GM15510 (cell line): ENCODE measurements around the gene GLA.

Experiments used
- POLR2A ChIP-seq: IDR thresholded peaks from 3 replicates; pipeline ENCODE4 v1.6.1; 2011; ENCODE audit warnings: borderline replicate concordance; ENCODE audit not compliant: insufficient read length; ENCODE audit errors: extremely low read depth

GLA gene

DNA sequence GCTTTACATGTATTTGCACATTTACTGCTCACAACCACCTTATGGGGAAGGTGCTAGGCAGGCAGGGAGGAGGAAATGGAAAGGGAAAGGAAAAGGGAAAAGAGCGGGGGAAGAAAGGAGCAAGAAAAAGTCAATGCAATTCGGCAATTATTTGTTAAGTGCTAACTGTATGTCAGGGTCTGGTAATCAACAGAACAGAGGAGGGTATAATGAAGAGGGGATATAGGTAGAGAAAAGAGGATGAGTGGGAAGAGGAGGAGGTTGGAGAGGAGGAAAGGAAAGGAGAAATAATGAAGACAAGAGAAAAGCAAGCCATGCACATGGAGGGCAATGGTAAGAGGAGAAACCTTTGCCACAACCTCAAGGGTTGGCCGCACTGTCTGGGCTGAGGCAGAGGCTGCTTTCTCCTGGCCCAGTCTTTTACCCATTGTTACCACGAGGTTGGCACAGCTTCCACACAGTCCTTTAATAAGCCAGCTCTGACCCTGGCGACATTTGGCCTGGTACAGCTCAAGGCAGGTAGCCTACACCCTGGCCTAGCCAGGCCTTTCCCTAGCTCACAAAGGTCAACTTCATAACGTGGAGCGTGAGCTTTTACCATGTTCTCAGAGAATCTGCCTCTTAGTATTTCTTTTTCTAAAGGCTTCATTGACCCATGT, 22.6 kb downstream of the GLA start:
- no peak for TF ChIP-seq POLR2A

DNA sequence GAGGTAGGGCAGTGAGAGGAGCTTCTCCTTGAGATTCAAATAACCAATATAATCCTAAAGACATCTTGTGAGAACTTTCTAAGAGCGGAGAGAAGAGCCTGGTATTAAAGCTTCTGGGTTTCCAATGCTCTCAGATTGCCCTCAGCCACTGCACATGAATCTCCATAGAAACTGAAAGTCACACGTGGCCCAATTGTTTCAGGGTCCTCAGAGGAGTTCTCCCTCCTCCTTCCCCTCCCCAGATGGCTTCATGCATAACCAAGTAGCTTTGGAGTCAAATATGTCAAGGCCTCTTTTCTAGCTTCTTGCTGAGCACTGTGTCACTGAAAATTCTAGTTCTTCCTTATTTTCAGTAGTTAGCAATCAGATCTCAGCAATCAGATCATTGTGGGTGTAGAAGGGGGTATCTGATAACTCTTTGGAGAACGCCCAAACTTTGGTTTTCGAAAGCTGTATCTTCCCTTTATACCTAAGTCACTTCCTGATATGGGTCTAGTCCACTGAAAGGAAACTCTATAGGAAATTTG, 24.0 kb downstream of the GLA start:
- TF ChIP-seq POLR2A, result no peak

DNA sequence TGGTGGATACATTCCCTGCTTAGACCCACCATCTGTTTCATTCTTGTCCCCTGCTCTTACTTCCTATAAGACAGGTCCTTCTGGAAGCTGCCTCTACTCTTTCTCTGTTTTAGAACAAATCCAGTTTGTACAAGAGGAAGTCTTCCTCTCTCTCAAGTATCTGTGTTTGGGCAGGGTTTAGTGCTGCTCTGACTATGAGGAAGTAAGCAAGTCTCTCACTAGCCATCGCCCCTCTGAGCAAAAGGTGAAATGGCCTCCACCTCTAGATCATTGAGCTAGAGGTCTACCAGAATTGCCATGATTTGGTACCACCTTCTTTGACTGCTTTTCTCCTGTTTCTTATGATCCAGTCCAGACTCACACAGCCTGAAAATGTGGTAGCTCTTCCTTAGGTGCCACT, 30.2 kb downstream of the GLA start:
- TF ChIP-seq POLR2A, result no peak

DNA sequence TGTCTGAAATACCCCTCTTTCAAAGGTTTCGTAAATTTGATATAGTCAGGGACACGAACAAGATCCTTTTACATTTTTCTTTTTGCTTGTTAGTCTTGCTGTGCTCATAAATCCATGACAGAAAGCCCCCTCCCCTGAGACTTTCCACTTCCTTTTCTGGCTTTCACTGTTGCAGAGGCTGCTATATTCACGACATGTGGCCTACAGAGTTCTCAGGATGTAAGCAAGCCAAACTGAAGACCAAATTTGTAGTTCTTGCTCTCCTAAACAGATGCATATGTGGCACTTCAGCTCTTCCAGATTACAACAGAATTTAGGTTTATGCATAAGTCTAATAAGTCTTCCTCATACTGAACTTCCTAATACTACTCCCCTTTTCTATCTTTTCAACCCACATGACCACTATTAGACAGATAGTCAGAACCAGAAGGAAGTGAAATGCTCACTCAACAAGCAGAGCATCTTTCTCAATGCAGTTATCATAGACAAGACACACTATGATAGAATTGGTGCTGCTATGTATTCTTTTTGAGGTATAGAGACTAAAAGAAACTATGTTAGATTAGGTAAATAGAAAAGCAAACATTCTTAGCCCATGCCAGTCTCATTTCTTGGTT, 36.7 kb downstream of the GLA start:
- no peak for TF ChIP-seq POLR2A

DNA sequence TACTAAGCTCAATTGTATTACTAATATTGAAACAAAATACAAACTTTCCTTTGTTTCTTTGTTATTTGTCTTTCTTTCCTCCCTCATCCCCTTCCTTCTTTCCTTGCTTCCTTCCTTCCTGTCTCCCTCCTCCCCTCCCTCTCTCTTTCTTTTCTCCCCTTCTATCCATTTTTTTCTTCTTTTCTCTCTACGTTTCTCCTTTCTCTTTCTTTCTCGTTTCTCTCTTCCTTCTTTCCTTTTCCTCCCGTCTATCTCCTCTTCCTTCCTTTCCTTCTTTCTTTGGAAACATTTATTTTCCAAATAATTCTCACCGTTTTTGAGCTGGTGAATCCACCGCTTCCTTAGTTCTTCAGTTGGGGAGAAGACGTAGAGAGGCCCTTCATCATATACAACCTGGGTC, 38.0 kb downstream of the GLA start:
- no peak for TF ChIP-seq POLR2A

DNA sequence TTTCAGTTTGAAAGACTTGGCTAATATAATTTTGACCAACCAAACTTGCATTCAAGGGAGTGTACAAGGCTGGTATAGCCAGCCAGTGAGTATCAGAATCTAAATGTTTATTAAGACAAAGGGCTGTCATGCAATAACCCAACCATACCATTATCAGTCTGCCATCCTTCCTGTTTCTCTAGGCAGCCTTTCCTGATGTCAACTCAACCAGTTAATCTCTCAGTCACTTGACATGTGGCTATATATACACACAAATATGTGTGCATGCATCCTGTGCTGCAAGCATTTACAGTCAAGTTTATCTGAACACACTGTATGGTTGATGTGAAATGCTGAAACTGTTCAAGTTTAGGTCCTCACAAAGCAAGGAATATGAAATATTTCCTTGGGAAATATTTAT, 38.9 kb downstream of the GLA start:
- TF ChIP-seq POLR2A, result no peak

DNA sequence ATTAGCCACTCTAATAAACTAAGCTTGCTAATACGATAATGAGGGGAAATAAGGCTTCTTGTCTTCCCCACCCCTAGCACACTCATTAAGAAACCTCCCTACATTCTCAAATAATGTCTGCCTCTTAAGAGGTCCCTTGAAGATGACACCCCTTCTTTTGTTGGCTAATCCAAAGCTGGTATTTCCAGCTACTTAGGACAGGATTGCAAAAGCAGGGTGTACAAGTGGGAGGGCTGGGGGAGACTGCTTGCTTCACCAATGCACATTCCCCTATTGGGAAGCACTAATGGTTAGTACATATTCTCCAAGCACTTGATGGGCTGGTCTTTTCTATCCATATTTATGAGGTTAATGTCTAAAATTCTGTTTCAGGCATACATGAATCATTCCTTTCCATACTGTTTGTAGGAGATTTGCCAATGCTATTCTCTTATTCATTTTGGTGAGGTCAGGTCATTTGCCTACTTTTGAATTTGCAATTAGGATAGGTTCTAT, 42.4 kb downstream of the GLA start:
- TF ChIP-seq POLR2A, result no peak

DNA sequence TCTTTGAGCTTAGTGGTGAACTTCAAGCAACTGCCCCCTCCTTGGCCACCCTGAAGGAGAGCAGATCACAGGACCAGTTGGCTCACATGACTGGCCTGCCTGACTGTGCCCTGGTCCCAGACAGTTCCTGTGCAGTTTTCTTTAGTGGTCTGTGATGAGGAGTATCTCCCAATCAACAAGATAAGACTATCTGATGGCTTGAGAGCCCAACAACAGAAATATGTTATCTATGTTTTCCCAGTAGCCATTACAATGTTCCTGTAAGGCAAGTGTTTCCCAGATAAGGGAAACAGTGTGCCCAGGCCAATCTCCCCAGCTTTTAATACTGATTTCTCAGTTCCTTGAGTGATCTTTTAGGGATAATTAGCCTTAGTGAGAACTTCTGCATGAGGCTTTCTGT, 45.0 kb downstream of the GLA start:
- TF ChIP-seq POLR2A, result no peak

DNA sequence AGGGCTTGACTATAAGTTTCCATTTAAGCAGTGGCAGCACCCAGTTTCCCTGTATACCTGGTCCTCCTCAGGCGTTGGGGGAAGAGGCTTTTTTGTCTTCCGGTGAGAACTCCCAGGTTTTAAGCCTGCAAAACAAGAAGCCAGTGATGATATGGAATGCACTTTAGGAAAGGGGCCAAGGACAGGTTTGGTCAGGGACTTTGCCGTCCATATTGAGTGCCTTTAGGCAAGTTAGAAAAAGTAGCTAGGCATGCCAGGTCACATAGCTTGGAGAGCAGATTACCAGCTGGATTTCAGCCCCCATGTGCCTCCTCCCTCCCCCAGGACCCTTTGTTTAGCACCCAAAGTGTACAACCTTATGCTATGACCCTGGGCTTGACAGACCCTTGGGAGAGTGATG, 45.6 kb downstream of the GLA start:
- no peak for TF ChIP-seq POLR2A

DNA sequence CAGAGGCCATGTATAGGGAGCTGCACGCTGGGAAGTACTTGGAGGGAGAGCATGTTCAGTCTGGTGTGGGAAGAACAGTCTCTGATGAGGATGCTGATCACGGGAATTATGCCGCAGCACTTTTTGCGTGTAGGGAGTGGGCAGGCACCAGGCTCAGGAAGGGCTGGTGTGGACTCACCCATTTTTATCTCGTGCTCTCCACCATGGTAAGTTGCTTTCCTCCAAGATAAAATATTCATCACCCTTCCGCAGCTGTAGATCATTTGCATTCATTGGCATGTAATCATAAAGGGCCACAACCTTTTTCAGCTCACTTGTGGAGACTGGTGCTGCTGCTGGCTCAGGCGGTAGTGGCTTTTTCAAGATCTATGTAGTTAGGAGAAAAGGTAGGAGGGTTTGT, 47.3 kb downstream of the GLA start:
- no peak for TF ChIP-seq POLR2A

DNA sequence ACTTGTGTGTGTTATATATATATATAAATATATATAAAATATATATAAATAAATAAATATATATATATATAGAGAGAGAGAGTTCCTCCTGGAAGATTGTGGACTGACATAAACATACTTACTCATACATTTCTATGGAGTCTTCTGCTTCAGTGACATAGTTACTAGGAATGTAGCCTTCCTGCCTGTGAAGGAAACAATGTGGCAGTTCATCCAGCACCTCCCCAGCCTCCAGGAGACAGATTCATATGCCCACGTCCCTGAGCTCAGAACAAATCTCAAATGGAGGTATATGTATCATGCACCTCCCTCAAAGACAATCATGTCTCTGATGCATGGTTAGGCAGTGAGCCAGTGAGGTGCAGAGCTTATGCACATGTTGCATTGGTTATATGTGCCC, 47.8 kb downstream of the GLA start:
- TF ChIP-seq POLR2A, result no peak

DNA sequence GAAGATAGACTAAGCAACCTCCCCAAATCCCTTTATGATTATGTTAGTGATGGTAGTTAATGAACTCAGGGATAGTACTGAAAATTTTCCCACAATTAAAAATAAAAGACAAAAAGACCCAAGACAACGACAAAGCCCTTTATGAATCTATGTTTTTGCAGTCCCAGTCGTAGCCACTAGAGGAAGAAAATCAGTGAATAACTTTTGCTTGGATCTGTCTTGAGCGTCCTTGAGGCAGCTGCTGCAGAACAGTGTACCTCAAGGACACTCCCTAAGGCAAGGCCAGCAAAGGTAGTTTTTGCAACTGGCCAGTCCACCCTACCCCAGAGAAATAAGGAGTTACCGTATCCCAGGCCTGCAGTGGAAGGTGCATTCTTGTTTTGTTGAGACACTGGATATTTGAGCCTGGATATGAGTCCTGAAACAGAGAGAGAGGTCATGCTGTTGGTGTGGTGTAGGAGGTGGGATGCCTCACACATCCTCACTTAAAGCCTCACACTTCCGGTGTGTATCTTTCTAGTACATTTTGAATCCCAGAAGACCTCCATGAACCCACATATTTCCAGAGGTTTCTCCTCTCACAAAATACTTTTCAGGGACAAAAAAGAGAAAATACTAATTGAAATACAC, 50.4 kb downstream of the GLA start:
- no peak for TF ChIP-seq POLR2A

DNA sequence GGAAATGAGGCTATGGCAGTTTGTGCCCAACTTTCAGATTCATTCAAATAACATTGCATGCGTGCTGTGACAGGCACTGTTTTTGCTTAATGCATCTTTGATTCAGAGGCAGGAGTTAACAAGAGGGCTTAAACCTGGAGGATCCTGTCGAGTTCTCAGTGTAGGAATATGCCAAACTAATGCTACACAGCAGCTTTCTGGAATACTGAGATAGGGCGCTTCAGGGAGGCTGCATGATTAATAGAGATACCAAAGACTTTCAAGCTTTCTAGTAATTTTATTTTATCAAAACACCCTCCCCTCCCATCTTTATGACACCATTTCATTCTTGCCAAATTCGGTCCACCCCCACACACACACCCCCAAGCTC, 58.5 kb downstream of the GLA start:
- TF ChIP-seq POLR2A, result no peak

DNA sequence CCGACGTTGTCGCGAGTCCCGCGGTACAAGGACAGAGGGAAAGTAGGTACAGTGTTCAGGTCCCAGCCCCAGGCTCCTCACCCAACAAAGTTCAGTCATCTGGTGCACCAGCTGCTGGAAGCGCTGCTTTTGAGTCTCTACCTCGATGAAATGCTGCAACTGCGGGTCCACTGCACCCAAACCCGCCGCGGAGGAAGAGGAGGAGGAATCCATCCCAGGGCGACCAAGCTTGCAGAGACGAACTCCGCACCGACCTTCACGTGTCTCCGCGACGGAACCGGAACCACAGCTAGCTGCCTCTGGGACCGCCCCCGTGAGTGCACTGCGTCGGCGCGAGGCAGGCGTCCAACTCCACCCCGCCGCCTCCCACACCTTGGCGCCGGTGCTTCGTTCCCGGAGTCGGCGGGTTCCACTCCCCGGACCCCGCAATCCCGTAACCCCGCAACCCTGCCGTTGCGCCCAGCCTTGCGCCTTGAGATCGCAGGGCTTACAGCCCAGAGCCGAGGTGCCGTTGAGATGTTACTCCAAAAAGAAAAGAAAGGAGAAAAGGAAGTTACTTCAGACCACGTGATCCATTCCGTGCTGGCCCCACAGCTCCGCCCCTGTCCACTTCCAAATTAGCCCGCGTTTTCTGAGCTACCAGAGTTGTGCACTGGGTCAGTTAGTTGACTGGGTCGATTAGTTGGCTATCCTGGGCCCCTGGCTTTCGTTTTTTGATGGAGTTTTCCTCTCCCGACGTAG, 59.1 kb downstream of the GLA start, which contains the start of gene TIMM8A:
Gene TIMM8A (minus strand): TSS at position 291 of the 741 bp plus-strand sequence. CDS start 78 bp downstream, at position 213.
- peak; percentile 70 for TF ChIP-seq POLR2A
